ELF-1 (cell line): ENCODE data around the gene KCNJ9.

ENCODE experiments used
- DNase-seq: peaks from one replicate; pipeline ENCODE4 v3.0.0-alpha.2; 2016; ENCODE audit warnings: low read depth, low spot score

KCNJ9 gene

DNA sequence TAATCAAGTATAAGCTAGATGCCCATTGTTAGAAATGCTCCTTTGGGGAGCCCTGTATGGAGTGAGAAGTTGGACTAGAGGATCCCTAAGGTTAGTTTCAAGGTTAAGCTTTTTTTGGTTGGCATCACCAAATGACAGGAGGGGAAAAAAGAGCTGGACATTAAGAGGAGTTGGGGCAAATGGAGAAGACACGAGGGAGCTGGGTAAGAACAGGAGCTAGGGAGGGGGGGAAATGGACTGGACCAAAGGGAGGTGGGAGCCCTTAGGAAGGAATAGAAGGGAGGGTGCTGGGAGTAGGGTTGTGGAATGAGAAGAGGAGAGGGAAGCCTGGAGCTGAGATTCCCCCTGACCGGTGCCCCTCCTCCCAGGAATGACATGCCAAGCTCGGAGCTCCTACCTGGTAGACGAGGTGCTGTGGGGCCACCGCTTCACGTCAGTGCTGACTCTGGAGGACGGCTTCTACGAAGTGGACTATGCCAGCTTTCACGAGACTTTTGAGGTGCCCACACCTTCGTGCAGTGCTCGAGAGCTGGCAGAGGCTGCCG is 5.9 kb downstream of the KCNJ9 start:
- no peak for DNase-seq

GRCh38 chr1:160089883-160090282 is 8.5 kb downstream of the KCNJ9 start:
- no peak for DNase-seq

DNA sequence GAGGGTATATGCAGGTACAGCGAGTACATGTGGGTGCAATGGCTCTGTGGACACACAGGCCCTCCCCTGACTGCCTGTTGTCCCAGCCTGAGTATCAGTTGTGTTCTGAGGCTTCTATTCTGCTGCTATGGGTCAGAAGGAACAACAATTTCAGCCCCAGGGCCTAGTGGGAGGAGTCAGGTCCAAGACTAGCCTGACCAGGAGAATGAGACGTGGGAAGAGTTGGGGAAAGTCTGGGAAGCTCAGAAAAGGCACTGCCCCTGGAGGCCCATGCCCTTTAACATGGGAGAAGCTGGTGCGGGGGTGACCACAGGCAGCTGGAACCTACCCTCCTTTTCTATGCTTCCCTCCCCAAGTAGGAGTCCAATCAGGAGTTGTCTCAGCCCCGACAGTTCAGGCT is 9.4 kb downstream of the KCNJ9 start:
- DNase-seq: peak; percentile 73

DNA sequence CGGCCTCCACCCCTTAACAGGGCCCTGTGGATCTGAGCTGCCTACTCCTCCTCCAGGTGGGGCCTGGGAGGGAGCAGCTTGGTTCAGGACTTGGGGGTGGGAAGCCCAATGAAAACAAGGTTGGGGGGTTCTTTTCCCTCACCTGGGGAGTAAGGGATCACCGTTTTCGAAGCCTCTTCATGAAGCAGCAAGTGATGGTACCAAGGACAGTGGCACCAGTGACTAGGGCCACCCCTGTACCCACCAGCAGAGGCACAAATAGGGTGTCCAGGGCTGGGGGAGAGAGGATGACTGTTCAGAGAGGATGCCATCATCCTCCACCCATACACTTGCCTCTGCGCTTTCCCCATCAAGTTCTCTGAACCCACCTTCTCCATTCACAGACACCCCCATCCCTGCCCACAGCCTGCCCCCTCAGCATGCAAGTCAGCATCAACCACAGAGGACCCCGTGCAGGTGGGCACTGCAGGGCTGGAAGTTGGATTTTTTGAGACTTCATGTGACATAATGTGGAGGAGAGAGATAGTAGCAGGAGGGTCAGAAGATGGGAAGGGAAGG is 10.4 kb downstream of the KCNJ9 start:
- DNase-seq: no peak

GRCh38 chr1:160092366-160093068 is 11.2 kb downstream of the KCNJ9 start:
- DNase-seq: no peak

GRCh38 chr1:160093069-160093395 is 11.7 kb downstream of the KCNJ9 start:
- no peak for DNase-seq

DNA sequence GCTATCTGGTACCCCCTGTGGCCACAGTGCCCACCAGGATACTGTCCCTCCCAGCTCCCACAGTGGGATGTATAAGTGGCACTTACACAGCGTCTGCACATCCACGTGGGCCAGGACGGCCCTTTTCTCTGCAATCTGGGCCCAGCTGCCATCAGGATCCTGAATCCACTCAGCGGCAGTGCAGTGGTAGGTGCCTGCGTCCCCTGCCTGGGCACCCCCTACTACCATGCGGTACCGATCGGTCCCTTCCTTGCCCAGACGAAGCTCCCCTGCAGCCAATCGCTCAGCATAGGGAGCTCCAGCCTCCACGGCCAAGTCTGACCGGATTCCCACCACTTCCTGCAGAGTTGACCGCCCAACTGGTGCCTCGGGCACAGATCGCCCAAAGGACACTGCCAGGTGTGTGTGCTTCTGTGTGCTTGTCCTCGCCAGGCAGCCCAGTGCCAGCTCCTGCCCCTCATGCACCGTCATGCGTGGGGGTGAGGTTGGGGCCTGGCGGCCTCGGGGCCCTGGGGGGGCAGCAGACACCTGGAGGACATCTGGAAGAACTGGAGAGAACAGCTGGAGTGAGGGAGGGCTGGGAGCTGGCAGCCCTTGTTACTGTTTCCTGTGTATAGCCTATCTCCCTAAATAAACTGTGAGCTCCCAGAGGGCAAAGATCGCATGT is 12.4 kb downstream of the KCNJ9 start:
- no peak for DNase-seq

DNA sequence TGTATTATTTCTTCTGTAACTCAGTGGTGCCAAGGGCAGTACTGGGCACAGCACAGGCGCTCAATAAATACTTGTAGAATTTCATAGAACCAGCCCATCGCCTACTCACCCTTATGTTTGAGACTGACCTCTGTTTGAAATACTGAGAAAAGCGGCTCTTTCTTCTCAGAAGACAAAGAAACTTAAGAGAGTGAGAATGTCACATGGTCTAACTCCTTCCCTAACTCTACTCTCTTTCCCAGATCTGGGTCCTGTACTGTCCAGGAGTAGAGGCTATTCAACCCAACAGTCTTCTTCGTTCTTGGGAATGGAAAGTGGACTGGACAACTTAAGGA is 12.9 kb downstream of the KCNJ9 start:
- no peak for DNase-seq

- no peak for DNase-seq
These were observed 13.5 kb downstream of the KCNJ9 start for GRCh38 chr1:160094806-160095205.

DNA sequence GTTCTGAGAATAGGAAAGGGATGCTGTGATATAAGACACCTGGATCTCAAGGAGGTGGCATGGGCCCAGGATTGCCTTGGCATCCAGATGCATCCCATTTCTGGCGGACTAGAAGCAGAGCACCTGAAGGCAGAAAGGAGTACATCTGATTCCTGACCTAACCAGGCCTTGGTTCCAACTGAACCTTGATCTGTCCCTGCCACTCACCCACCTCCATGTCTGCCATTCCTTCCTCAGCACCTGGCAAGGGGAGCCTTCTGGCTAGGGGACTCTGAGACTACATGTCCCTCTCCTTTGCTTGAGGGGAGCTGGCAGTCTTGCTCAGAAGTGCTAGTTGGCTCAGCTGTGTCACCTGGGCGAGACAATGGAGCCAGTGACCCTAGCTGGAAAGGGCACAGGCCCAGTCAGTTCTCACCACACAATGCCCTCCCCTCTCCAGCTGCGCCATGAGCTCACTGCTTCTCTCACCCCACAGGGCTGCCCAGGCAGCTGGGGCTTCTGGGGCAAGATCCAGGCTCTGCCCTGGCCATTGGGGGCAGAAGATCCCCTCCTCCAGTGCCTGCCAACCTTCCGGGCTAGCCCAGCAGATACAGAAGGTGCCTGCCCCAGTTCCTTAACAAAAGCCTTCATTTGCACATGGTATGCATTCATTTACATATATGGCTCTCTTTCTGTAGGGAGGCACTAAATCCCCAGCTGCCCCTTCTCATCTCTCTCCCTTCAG is 14.2 kb downstream of the KCNJ9 start:
- DNase-seq: peak; percentile 54

DNA sequence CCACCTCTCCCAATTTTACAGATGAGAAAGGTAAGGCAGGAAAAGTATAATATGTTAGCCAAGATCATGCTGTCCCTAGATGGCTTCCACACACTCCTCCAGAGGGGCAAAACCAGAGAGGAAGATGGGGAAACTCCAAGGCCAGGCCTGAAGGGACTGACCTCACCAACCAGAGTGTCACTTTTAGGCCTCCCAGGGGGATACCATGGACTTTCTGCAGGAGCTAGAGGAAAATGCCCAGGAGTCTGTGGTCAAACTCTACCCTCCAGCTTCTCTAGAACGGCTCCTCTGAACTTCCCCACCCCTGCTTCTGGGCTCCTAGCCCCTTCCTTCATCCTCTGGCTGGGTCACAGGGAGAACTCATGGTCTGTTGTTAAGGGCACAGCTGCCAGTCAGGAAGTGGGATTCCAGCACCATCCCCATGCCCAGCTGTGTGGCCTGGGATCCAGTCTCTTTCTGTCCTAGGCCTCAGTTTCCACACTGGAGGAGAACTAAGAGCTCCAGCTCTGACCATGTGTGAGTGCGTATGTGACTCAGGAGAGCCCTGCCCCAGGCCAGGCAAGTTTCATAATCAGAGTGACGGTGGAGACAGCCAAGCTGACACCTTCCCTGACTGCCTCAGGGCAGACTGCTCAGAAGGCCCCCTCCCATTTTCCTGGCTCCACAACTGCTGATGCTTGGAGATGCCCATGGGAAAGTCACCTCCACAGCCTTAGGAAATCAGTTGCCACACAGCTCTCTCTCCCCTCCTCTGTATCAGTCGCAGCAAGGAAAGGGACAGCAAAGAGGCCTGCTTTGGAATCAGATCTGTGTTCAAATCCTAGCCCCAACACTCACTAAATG is 15.2 kb downstream of the KCNJ9 start:
- peak; percentile 85 for DNase-seq

GRCh38 chr1:160097151-160097910 is 16.0 kb downstream of the KCNJ9 start:
- peak; percentile 26 for DNase-seq

DNA sequence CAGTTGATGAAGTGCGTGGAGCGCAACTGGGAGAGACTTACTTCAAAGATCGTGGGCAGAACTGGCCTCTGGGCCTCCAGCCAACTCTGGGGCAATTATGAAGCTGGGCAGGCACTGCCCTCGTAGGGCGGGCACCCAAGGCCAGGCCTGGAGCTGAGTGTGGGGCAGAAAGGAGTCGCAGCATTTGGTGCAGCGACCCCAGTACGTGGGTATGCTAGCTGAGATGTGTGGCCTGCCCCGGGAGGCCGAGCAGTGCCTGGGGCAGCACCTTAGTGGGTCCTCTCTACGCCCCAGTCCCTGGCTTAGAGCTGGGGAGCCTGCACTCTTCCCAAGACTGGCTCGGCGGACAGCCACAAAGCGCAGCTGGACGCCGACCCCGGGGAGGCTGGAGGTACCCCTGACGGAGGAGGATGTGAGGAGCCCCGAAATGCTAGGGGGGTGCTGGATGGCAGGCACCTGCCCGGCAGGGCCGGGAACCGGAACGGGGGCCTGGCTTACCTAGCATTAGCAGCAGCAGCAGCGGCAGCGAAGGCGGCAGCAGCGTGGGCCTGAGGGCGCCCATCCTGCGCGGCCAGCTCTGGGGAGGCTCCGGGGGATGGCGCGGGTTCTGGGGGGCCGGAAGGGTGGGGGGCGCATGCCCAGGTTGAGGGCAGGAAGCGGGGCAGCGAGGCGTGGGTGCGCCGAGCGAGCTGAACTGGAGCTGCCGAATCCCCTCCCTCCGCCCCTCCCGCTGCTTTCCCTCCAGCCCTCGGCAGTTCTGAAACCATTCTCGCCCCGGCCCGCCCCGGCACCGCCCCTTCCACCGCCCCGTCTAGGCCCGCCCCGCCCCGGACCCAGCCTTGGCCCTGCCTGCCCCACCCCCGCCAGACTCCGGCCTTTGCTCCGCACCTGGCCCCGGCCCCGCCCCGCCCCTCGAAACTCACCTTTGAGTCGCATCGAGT is 16.8 kb downstream of the KCNJ9 start, which contains the start of gene IGSF8:
Gene IGSF8, minus strand, starts transcription at position 709 of the 941 bp plus-strand sequence. Its CDS starts 147 bp downstream, at position 562.
- DNase-seq: peak; percentile 47

- peak; percentile 84 for DNase-seq
These were observed 17.7 kb downstream of the KCNJ9 start for GRCh38 chr1:160098852-160099561.

- DNase-seq: no peak
These were observed 18.5 kb downstream of the KCNJ9 start for GRCh38 chr1:160099716-160100375.

DNA sequence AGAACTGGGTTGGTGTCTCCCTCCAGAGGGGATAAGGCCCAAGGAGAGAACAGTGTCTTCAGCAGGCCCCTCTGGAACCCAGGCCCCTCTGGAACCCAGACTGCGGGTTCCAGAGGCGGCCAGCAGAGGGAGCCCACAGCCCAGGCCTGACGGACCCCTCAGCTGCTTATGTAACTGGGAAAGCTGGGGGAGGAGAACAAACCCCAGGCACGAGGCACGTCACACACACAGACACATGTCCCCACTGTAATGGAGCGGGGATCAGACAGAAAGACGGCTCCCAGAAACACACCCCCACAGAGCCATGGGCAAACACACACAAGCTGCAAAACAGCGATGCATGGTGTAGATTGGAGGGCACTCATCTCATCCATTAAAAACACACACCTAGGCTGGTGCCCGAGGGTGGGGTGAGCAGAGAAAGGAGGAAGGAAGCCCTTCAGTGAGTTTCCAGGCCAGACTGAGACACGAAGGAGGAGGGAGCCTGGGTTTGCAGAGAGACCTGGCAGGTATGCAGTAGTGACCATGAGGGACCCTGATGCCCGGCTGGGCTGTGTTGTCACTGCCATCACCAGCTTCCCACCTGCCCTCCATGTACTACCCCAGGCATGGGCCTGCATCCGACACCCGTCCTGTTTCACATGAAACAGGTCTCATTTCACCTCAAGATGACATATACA is 19.8 kb downstream of the KCNJ9 start:
- DNase-seq: peak; percentile 94

DNA sequence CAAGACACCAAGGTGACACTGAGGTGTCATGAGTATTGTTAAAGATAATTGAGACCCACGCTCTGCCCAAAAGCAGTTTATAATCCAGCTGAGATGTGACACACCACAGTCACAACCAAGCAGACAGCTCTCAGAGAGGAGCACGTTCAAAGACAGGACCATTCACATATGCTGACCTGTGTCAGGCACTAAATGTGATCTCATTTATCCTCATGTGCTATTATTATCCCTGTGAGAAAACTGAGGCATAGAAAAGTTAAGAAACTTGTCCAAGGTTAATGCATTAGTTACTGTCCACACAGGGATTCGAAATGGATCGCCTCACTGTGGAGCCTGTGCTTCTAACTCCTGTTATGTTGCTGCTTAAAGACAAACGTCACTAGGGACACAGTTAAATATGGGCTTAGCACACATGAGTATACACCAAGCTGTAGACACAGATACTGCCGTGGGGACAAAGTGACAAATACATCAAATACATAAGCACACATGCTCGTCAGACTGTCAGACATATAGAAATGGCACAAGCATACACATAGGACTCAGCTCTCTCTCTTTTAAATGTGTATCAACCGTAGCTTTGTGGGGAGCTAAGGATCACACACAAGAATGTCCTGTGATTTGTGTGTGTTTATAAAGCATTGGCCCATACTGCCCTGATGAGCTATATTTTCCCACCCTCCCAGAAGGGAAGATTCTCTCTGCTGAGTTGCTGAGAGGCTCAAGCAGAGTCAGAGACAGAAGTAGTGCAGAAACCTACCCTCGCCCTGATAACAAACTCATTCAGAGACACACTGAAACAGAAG is 20.6 kb downstream of the KCNJ9 start:
- no peak for DNase-seq
